ENCODE data around the gene HOPX.

The HOPX gene

GRCh38 chr4:56633486-56633885 is 47.6 kb downstream of the HOPX start:
- Histone ChIP-seq H3K27me3 (ENCODE audit: control insufficient read depth, insufficient read depth, low read length) (no peaks in the 10 kb centered on the region), H3K9me3 (ENCODE audit: control insufficient read depth, insufficient read depth, low read length) (no peaks in the 10 kb centered on the region), H3K36me3 (ENCODE audit: control insufficient read depth, insufficient read depth, low read length) (no peaks in the 10 kb centered on the region), H3K4me1 (ENCODE audit: control insufficient read depth, insufficient read depth, low read length) (no peaks in the 10 kb centered on the region), H3K9ac (ENCODE audit: low read depth, low read length) (no peak overlapping the region), H3K4me3 (ENCODE audit: low read depth, low read length) (no peak overlapping the region)

GRCh38 chr4:56630876-56631666 is 50.0 kb downstream of the HOPX start:
- no peak overlapping the region for H3K9ac ChIP-seq (ENCODE audit: low read depth, low read length)
- no peak overlapping the region for H3K4me3 ChIP-seq (ENCODE audit: low read depth, low read length)
- no peaks in the 10 kb centered on the region for H3K36me3 ChIP-seq (ENCODE audit: control insufficient read depth, insufficient read depth, low read length)
- no peaks in the 10 kb centered on the region for H3K27me3 ChIP-seq (ENCODE audit: control insufficient read depth, insufficient read depth, low read length)
- no peaks in the 10 kb centered on the region for H3K4me1 ChIP-seq (ENCODE audit: control insufficient read depth, insufficient read depth, low read length)
- H3K9me3 ChIP-seq (ENCODE audit: control insufficient read depth, insufficient read depth, low read length): no peaks in the 10 kb centered on the region

DNA sequence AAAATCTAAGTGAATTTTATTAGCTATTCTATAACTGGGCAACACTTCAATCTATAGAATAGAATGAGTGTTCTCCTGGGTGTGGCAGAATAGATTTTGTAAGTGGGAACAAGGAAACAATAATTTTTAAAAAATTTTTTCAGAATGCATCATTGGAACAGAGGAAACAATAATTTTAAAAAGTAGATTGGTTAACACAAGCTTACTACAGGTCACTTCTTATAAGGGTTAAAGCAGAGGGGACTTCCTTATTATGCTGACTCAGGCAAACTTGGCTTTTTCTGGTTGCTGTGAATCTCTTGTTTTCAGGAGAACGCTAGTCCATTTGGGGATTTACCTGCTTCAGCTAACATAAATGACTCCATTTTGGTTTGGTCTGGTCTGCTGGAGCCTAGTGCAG is 52.5 kb downstream of the HOPX start:
- no peaks in the 10 kb centered on the region for H3K36me3 ChIP-seq (ENCODE audit: control insufficient read depth, insufficient read depth, low read length)
- no peaks in the 10 kb centered on the region for H3K4me1 ChIP-seq (ENCODE audit: control insufficient read depth, insufficient read depth, low read length)
- H3K9ac ChIP-seq (ENCODE audit: low read depth, low read length): no peak overlapping the region
- no peak overlapping the region for H3K4me3 ChIP-seq (ENCODE audit: low read depth, low read length)
- no peaks in the 10 kb centered on the region for H3K9me3 ChIP-seq (ENCODE audit: control insufficient read depth, insufficient read depth, low read length)
- no peaks in the 10 kb centered on the region for H3K27me3 ChIP-seq (ENCODE audit: control insufficient read depth, insufficient read depth, low read length)

DNA sequence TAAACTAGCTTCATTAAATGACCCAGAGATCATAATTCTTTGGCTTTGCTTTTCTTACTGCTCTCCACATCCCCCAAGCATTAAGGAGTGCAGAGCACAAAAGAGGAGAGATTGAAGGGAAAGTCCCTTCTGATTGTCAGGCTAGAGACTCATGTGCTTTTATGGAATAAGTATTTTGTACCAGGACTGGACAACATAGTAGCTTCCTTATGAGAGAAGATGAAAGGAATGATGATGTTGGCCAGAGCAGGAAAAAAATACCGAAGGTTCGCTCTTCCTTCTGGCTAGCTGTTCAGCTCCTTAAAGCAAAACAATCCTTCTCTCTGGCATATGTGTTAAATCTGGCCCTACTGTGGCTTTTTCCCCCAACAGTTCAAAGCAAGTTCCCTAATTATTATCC is 53.1 kb downstream of the HOPX start:
- no peaks in the 10 kb centered on the region for H3K27me3 ChIP-seq (ENCODE audit: control insufficient read depth, insufficient read depth, low read length)
- no peaks in the 10 kb centered on the region for H3K4me1 ChIP-seq (ENCODE audit: control insufficient read depth, insufficient read depth, low read length)
- H3K4me3 ChIP-seq (ENCODE audit: low read depth, low read length): no peak overlapping the region
- no peaks in the 10 kb centered on the region for H3K36me3 ChIP-seq (ENCODE audit: control insufficient read depth, insufficient read depth, low read length)
- H3K9me3 ChIP-seq (ENCODE audit: control insufficient read depth, insufficient read depth, low read length): no peaks in the 10 kb centered on the region
- no peak overlapping the region for H3K9ac ChIP-seq (ENCODE audit: low read depth, low read length)

GRCh38 chr4:56627375-56627774 is 53.7 kb downstream of the HOPX start:
- H3K4me3 ChIP-seq (ENCODE audit: low read depth, low read length): no peak overlapping the region
- no peaks in the 10 kb centered on the region for H3K4me1 ChIP-seq (ENCODE audit: control insufficient read depth, insufficient read depth, low read length)
- H3K9ac ChIP-seq (ENCODE audit: low read depth, low read length): no peak overlapping the region
- H3K27me3 ChIP-seq (ENCODE audit: control insufficient read depth, insufficient read depth, low read length): peaks cover 2% of the 10 kb centered on the region
- no peaks in the 10 kb centered on the region for H3K36me3 ChIP-seq (ENCODE audit: control insufficient read depth, insufficient read depth, low read length)
- H3K9me3 ChIP-seq (ENCODE audit: control insufficient read depth, insufficient read depth, low read length): no peaks in the 10 kb centered on the region

- H3K9me3 ChIP-seq (ENCODE audit: control insufficient read depth, insufficient read depth, low read length): no peaks in the 10 kb centered on the region
- no peak overlapping the region for H3K4me3 ChIP-seq (ENCODE audit: low read depth, low read length)
- H3K9ac ChIP-seq (ENCODE audit: low read depth, low read length): no peak overlapping the region
- no peaks in the 10 kb centered on the region for H3K36me3 ChIP-seq (ENCODE audit: control insufficient read depth, insufficient read depth, low read length)
- no peaks in the 10 kb centered on the region for H3K4me1 ChIP-seq (ENCODE audit: control insufficient read depth, insufficient read depth, low read length)
- H3K27me3 ChIP-seq (ENCODE audit: control insufficient read depth, insufficient read depth, low read length): peaks cover 2% of the 10 kb centered on the region
Observed at GRCh38 chr4:56626963-56627362, 54.1 kb downstream of the HOPX start.

- no peaks in the 10 kb centered on the region for H3K4me1 ChIP-seq (ENCODE audit: control insufficient read depth, insufficient read depth, low read length)
- H3K4me3 ChIP-seq (ENCODE audit: low read depth, low read length): no peak overlapping the region
Observed at GRCh38 chr4:56626420-56626819, 54.7 kb downstream of the HOPX start.

GRCh38 chr4:56622176-56622575 is 58.9 kb downstream of the HOPX start:
- H3K4me3 ChIP-seq (ENCODE audit: low read depth, low read length): no peak overlapping the region
- H3K9me3 ChIP-seq (ENCODE audit: control insufficient read depth, insufficient read depth, low read length): no peaks in the 10 kb centered on the region
- H3K36me3 ChIP-seq (ENCODE audit: control insufficient read depth, insufficient read depth, low read length): no peaks in the 10 kb centered on the region
- no peak overlapping the region for H3K9ac ChIP-seq (ENCODE audit: low read depth, low read length)
- peaks cover 5% of the 10 kb centered on the region for H3K4me1 ChIP-seq (ENCODE audit: control insufficient read depth, insufficient read depth, low read length)
- H3K27me3 ChIP-seq (ENCODE audit: control insufficient read depth, insufficient read depth, low read length): peaks cover 2% of the 10 kb centered on the region

More at GRCh38 chr4:56626420-56626819, 54.7 kb downstream of the HOPX start:
- Histone ChIP-seq H3K36me3 (ENCODE audit: control insufficient read depth, insufficient read depth, low read length) (no peaks in the 10 kb centered on the region), H3K27me3 (ENCODE audit: control insufficient read depth, insufficient read depth, low read length) (peaks cover 2% of the 10 kb centered on the region), H3K9ac (ENCODE audit: low read depth, low read length) (no peak overlapping the region), H3K9me3 (ENCODE audit: control insufficient read depth, insufficient read depth, low read length) (no peaks in the 10 kb centered on the region)

GRCh38 chr4:56619816-56620215 is 61.3 kb downstream of the HOPX start:
- Histone ChIP-seq H3K4me3 (ENCODE audit: low read depth, low read length) (no peak overlapping the region), H3K4me1 (ENCODE audit: control insufficient read depth, insufficient read depth, low read length) (peaks cover 5% of the 10 kb centered on the region), H3K27me3 (ENCODE audit: control insufficient read depth, insufficient read depth, low read length) (peaks cover 2% of the 10 kb centered on the region), H3K9me3 (ENCODE audit: control insufficient read depth, insufficient read depth, low read length) (no peaks in the 10 kb centered on the region), H3K9ac (ENCODE audit: low read depth, low read length) (no peak overlapping the region), H3K36me3 (ENCODE audit: control insufficient read depth, insufficient read depth, low read length) (no peaks in the 10 kb centered on the region)

DNA sequence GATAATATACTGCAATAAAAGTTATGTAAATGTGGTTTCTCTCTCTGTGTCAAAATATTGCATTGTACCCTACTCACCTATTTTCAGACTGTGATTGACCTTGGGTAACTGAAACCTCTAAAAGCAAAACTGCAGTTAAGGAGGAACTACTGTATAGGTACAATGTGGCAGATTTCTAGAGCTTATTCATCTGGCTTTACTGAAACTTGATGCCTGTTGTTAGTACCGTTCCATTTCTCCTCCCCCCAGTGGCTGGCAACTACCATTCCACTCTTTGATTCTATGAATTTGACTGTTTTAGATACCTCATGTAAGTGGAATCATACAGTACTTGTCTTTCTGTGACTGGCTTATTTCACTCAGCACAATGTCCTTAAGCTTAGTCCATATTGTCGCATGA is 61.9 kb downstream of the HOPX start:
- Histone ChIP-seq H3K36me3 (ENCODE audit: control insufficient read depth, insufficient read depth, low read length) (no peaks in the 10 kb centered on the region), H3K9me3 (ENCODE audit: control insufficient read depth, insufficient read depth, low read length) (no peaks in the 10 kb centered on the region), H3K9ac (ENCODE audit: low read depth, low read length) (no peak overlapping the region), H3K4me1 (ENCODE audit: control insufficient read depth, insufficient read depth, low read length) (peaks cover 5% of the 10 kb centered on the region), H3K27me3 (ENCODE audit: control insufficient read depth, insufficient read depth, low read length) (peaks cover 2% of the 10 kb centered on the region), H3K4me3 (ENCODE audit: low read depth, low read length) (no peak overlapping the region)

GRCh38 chr4:56618734-56619133 is 62.4 kb downstream of the HOPX start:
- Histone ChIP-seq H3K4me1 (ENCODE audit: control insufficient read depth, insufficient read depth, low read length) (peaks cover 5% of the 10 kb centered on the region), H3K27me3 (ENCODE audit: control insufficient read depth, insufficient read depth, low read length) (peaks cover 2% of the 10 kb centered on the region), H3K9ac (ENCODE audit: low read depth, low read length) (no peak overlapping the region), H3K4me3 (ENCODE audit: low read depth, low read length) (no peak overlapping the region), H3K36me3 (ENCODE audit: control insufficient read depth, insufficient read depth, low read length) (no peaks in the 10 kb centered on the region), H3K9me3 (ENCODE audit: control insufficient read depth, insufficient read depth, low read length) (no peaks in the 10 kb centered on the region)

GRCh38 chr4:56613101-56613862 is 67.8 kb downstream of the HOPX start:
- H3K4me3 ChIP-seq (ENCODE audit: low read depth, low read length): no peak overlapping the region
- H3K36me3 ChIP-seq (ENCODE audit: control insufficient read depth, insufficient read depth, low read length): no peaks in the 10 kb centered on the region
- H3K4me1 ChIP-seq (ENCODE audit: control insufficient read depth, insufficient read depth, low read length): no peaks in the 10 kb centered on the region
- H3K9ac ChIP-seq (ENCODE audit: low read depth, low read length): no peak overlapping the region
- no peaks in the 10 kb centered on the region for H3K9me3 ChIP-seq (ENCODE audit: control insufficient read depth, insufficient read depth, low read length)
- H3K27me3 ChIP-seq (ENCODE audit: control insufficient read depth, insufficient read depth, low read length): peaks cover 21% of the 10 kb centered on the region

Data from iPS-15b (cell line).